Measurements from ENCODE around the gene ASPHD2.

Gene ASPHD2

GRCh38 chr22:26482161-26482560 is 53.1 kb downstream of the ASPHD2 start:
- CTCF ChIA-PET = interaction anchor here (1.0 to 4.2 kb wide), 6 partner anchors 20 to 118 kb away, joined by 3 to 24 read pairs (median 4); no protein-coding TSS in a partner anchor
- TF ChIP-seq CTCF (IDR thresholded peaks at IDR 0.05; ENCODE audit: insufficient read depth, low read length, missing control alignments) = no peak
- DNase-seq (ENCODE audit: low read depth, low spot score) = no peak
- H3K4me3 ChIP-seq (ENCODE audit: low read depth, low read length) = no peak overlapping the region
- POLR2A ChIA-PET = no interaction called here

GRCh38 chr22:26483043-26483438 is 54.0 kb downstream of the ASPHD2 start:
- TF ChIP-seq CTCF (IDR thresholded peaks at IDR 0.05; ENCODE audit: insufficient read depth, low read length, missing control alignments) = no peak

GRCh38 chr22:26483439-26484359 is 54.6 kb downstream of the ASPHD2 start, which contains the start of the genes HPS4 and SRRD:
HPS4 (minus strand) TSS chr22:26483783; CDS start chr22:26481762, 2,021 bp downstream.
SRRD (plus strand) TSS chr22:26483877; CDS start chr22:26483891, 14 bp downstream.
- TF ChIP-seq CTCF (IDR thresholded peaks at IDR 0.05; ENCODE audit: insufficient read depth, low read length, missing control alignments) = no peak
- DNase-seq (ENCODE audit: low read depth, low spot score) = peak; percentile 46
- peak within 1 kb of the TSS; percentile 92 for H3K4me3 ChIP-seq (ENCODE audit: low read depth, low read length)
- ChIA-PET CTCF (interaction anchor here (0.7 to 4.2 kb wide), 12 partner anchors 11 to 190 kb away, joined by 3 to 23 read pairs (median 5); partner anchors contain the start of genes TFIP11 and TPST2), POLR2A (interaction anchor here (1.0 to 1.1 kb wide), 5 partner anchors 10 to 105 kb away, joined by 3 to 4 read pairs (median 3); no protein-coding TSS in a partner anchor)

More at GRCh38 chr22:26483043-26483438, 54.0 kb downstream of the ASPHD2 start:
- no peak for DNase-seq (ENCODE audit: low read depth, low spot score)
- peak overlapping the region; percentile 92 for H3K4me3 ChIP-seq (ENCODE audit: low read depth, low read length)
- POLR2A ChIA-PET = interaction anchor here (1.0 to 1.1 kb wide), 3 partner anchors 11 to 106 kb away, joined by 3 to 4 read pairs (median 4); no protein-coding TSS in a partner anchor
- CTCF ChIA-PET = interaction anchor here (0.9 to 4.2 kb wide), 9 partner anchors 19 to 183 kb away, joined by 3 to 23 read pairs (median 5); partner anchors contain the start of gene TFIP11

GRCh38 chr22:26484360-26484706 is 55.3 kb downstream of the ASPHD2 start:
- ChIA-PET CTCF (interaction anchor here (0.7 to 4.2 kb wide), 11 partner anchors 11 to 190 kb away, joined by 3 to 23 read pairs (median 5); partner anchors contain the start of genes TFIP11 and TPST2), POLR2A (interaction anchor here (1.0 to 1.1 kb wide), 3 partner anchors 10 to 32 kb away, joined by 3 to 4 read pairs (median 3); no protein-coding TSS in a partner anchor)
- H3K4me3 ChIP-seq (ENCODE audit: low read depth, low read length) = peak overlapping the region; percentile 92
- DNase-seq (ENCODE audit: low read depth, low spot score) = no peak
- no peak for TF ChIP-seq CTCF (IDR thresholded peaks at IDR 0.05; ENCODE audit: insufficient read depth, low read length, missing control alignments)

GRCh38 chr22:26485013-26485412 is 56.0 kb downstream of the ASPHD2 start:
- ChIA-PET CTCF (interaction anchor here (0.6 to 4.2 kb wide), 8 partner anchors 10 to 181 kb away, joined by 3 to 23 read pairs (median 10); partner anchors contain the start of genes TFIP11 and TPST2), POLR2A (no interaction called here)
- no peak overlapping the region for H3K4me3 ChIP-seq (ENCODE audit: low read depth, low read length)
- no peak for DNase-seq (ENCODE audit: low read depth, low spot score)
- TF ChIP-seq CTCF (IDR thresholded peaks at IDR 0.05; ENCODE audit: insufficient read depth, low read length, missing control alignments) = no peak
